ENCODE measurements around the gene AGBL2. TPM values are rescaled to one million over a fixed set of nuclear protein-coding genes. Genes with fewer than 3 reads are reported as not detected.

AGBL2 gene
- total and polyA plus RNA-seq, 9 of the 15 experiments (the other 6 are each of a cell fraction or from before 2014, with no cell fraction given) = 0.57 to 6.5 (median 1.3) TPM

GRCh38 chr11:47686151-47686550 lies 29.0 kb downstream of the AGBL2 start:
- in situ Hi-C loops (cut with MboI) = no loop called here
- Histone ChIP-seq H3K4me3 (no peak overlapping the region), H3K9me3 (replicated peaks; ENCODE audit: control insufficient read depth, insufficient read depth, low read depth, low read length) (no peaks in the 10 kb centered on the region), H3K4me1 (replicated peaks in 1 of 2; ENCODE audit: control insufficient read depth in 2 of 2, insufficient read depth in 2 of 2, low read length in 2 of 2) (peaks cover 6 to 7% of the 10 kb centered on the region in 2 experiments; a peak in 2 of 5 replicates), H3K27ac (ENCODE audit: extremely low read depth, low read depth, low read length) (no peak overlapping the region), H3K9me1 (ENCODE audit: control insufficient read depth, insufficient read depth, low read length) (no peaks in the 10 kb centered on the region), H2AFZ (ENCODE audit: low read depth, low read length) (no peak overlapping the region), H3K79me2 (ENCODE audit: control insufficient read depth, insufficient read depth, low read length) (no peaks in the 10 kb centered on the region), H3K36me3 (ENCODE audit: control insufficient read depth, insufficient read depth, low read length) (no peaks in the 10 kb centered on the region), H4K20me1 (replicated peaks; ENCODE audit: control insufficient read depth, insufficient read depth, low read length) (no peaks in the 10 kb centered on the region), H3K4me2 (ENCODE audit: insufficient read depth, low read length) (no peak overlapping the region), H3K27me3 (ENCODE audit: control insufficient read depth in 2 of 2, insufficient read depth in 2 of 2, low read length in 2 of 2) (no peaks in the 10 kb centered on the region), H3K9ac (ENCODE audit: insufficient read depth in 1 of 2, low read depth in 2 of 2, low read length in 2 of 2) (no peak overlapping the region)
- POLR2A ChIA-PET = no interaction called here
- CTCF ChIA-PET (ENCODE audit: low intra/inter-chr PET ratio) = no interaction called here
- no peak for ATAC-seq
- WGBS (ENCODE audit: insufficient coverage, low coverage, missing lambda C conversion rate) = 71% methylated on average over 1 of the region's 1 CpG
- FAIRE-seq = no peak
- no peak for DNase-seq (ENCODE audit: extremely low read depth in 1 of 4, low spot score in 3 of 4)
- intact Hi-C loops (cut with micrococcal nuclease) = no loop called here
- BruUV-seq (replicated peaks) = no TSS peak
- TF ChIP-seq ZBTB26 (CRISPR knock-in tag; IDR thresholded peaks at IDR 0.05) (no peak), FOXJ2 (tag; IDR thresholded peaks at IDR 0.05) (no peak), ZKSCAN8 (CRISPR knock-in tag; IDR thresholded peaks at IDR 0.05) (no peak), ETV1 (tag; conservative IDR thresholded peaks at IDR 0.05; ENCODE audit: low read depth) (no peak), CEBPG (CRISPR knock-in tag; IDR thresholded peaks at IDR 0.05) (no peak), CEBPG (tag; conservative IDR thresholded peaks at IDR 0.05 in 1 of 2, IDR thresholded peaks at IDR 0.05 in 1 of 2) (no peak), SMARCE1 (IDR thresholded peaks at IDR 0.05) (no peak), CHD1 (IDR thresholded peaks at IDR 0.05; ENCODE audit: low read length) (no peak), CHD7 (IDR thresholded peaks at IDR 0.05; ENCODE audit: low read depth, low read length) (no peak)

Measured in K562 (cell line).